Neuron (in vitro differentiated cells): ENCODE data around the gene ASAP2.

Experiments used
- H2AFZ ChIP-seq: one replicate; pipeline ENCODE4 v1.6.1; 2013; ENCODE audit warnings: low read depth, mild to moderate bottlenecking, inconsistent platforms, low read length, moderate library complexity
- H3K27me3 ChIP-seq: one replicate; pipeline ENCODE4 v1.6.1; 2013; ENCODE audit warnings: low read length; ENCODE audit not compliant: insufficient read depth
- H3K36me3 ChIP-seq: one replicate; pipeline ENCODE4 v1.6.1; 2013; ENCODE audit warnings: low read length; ENCODE audit not compliant: insufficient read depth
- H3K4me1 ChIP-seq: one replicate; pipeline ENCODE4 v1.6.1; 2013; ENCODE audit warnings: low read length; ENCODE audit not compliant: insufficient read depth
- H3K4me3 ChIP-seq: 2 replicates; pipeline ENCODE4 v1.5.1; 2013; ENCODE audit warnings: mild to moderate bottlenecking, low read length, moderate library complexity
- H3K9me3 ChIP-seq: one replicate; pipeline ENCODE4 v1.6.1; 2013; ENCODE audit warnings: low read length

Gene ASAP2

GRCh38 chr2:9286554-9287399 lies 80.2 kb downstream of the ASAP2 start:
- peaks cover 30% of the 10 kb centered on the region for H3K36me3 ChIP-seq
- H2AFZ ChIP-seq: no peak overlapping the region
- H3K9me3 ChIP-seq: peaks cover 4% of the 10 kb centered on the region
- no peak overlapping the region for H3K4me3 ChIP-seq
- H3K4me1 ChIP-seq: no peaks in the 10 kb centered on the region
- no peaks in the 10 kb centered on the region for H3K27me3 ChIP-seq

GRCh38 chr2:9287400-9288045 lies 80.9 kb downstream of the ASAP2 start:
- H3K4me1 ChIP-seq: no peaks in the 10 kb centered on the region

GRCh38 chr2:9288233-9288632 lies 81.6 kb downstream of the ASAP2 start:
- peaks cover 24% of the 10 kb centered on the region for H3K36me3 ChIP-seq
- peaks cover 4% of the 10 kb centered on the region for H3K9me3 ChIP-seq
- H3K4me1 ChIP-seq: no peaks in the 10 kb centered on the region
- H3K27me3 ChIP-seq: no peaks in the 10 kb centered on the region
- H2AFZ ChIP-seq: no peak overlapping the region
- H3K4me3 ChIP-seq: no peak overlapping the region

More at GRCh38 chr2:9287400-9288045, 80.9 kb downstream of the ASAP2 start:
- Histone ChIP-seq H3K36me3 (peaks cover 26% of the 10 kb centered on the region), H3K4me3 (no peak overlapping the region), H3K27me3 (no peaks in the 10 kb centered on the region), H3K9me3 (peaks cover 4% of the 10 kb centered on the region), H2AFZ (no peak overlapping the region)

- Histone ChIP-seq H3K9me3 (peaks cover 3% of the 10 kb centered on the region), H3K4me3 (no peak overlapping the region), H3K36me3 (peaks cover 20% of the 10 kb centered on the region), H2AFZ (no peak overlapping the region), H3K27me3 (no peaks in the 10 kb centered on the region), H3K4me1 (no peaks in the 10 kb centered on the region)
These were observed 82.2 kb downstream of the ASAP2 start for GRCh38 chr2:9288681-9289338.

- Histone ChIP-seq H3K4me3 (no peak overlapping the region), H3K9me3 (peaks cover 3% of the 10 kb centered on the region), H3K36me3 (peaks cover 17% of the 10 kb centered on the region), H2AFZ (no peak overlapping the region), H3K27me3 (no peaks in the 10 kb centered on the region), H3K4me1 (no peaks in the 10 kb centered on the region)
These were observed 84.7 kb downstream of the ASAP2 start for GRCh38 chr2:9291331-9291730.

GRCh38 chr2:9291866-9292265 lies 85.3 kb downstream of the ASAP2 start:
- no peaks in the 10 kb centered on the region for H3K4me1 ChIP-seq
- peaks cover 3% of the 10 kb centered on the region for H3K9me3 ChIP-seq
- no peaks in the 10 kb centered on the region for H3K27me3 ChIP-seq
- peaks cover 17% of the 10 kb centered on the region for H3K36me3 ChIP-seq
- no peak overlapping the region for H2AFZ ChIP-seq
- H3K4me3 ChIP-seq: no peak overlapping the region

GRCh38 chr2:9292426-9292825 lies 85.8 kb downstream of the ASAP2 start:
- no peak overlapping the region for H3K4me3 ChIP-seq
- no peaks in the 10 kb centered on the region for H3K9me3 ChIP-seq
- peaks cover 16% of the 10 kb centered on the region for H3K36me3 ChIP-seq
- H3K4me1 ChIP-seq: no peaks in the 10 kb centered on the region
- no peaks in the 10 kb centered on the region for H3K27me3 ChIP-seq
- no peak overlapping the region for H2AFZ ChIP-seq

GRCh38 chr2:9294764-9295163 lies 88.2 kb downstream of the ASAP2 start:
- Histone ChIP-seq H3K36me3 (peaks cover 22% of the 10 kb centered on the region), H3K27me3 (no peaks in the 10 kb centered on the region), H3K4me1 (no peaks in the 10 kb centered on the region), H3K4me3 (no peak overlapping the region), H2AFZ (no peak overlapping the region), H3K9me3 (no peaks in the 10 kb centered on the region)

- Histone ChIP-seq H2AFZ (no peak overlapping the region), H3K36me3 (peaks cover 33% of the 10 kb centered on the region), H3K27me3 (no peaks in the 10 kb centered on the region), H3K4me3 (no peak overlapping the region), H3K9me3 (no peaks in the 10 kb centered on the region), H3K4me1 (no peaks in the 10 kb centered on the region)
These were observed 89.9 kb downstream of the ASAP2 start for GRCh38 chr2:9296559-9296958.

GRCh38 chr2:9297156-9297555 lies 90.5 kb downstream of the ASAP2 start:
- H3K36me3 ChIP-seq: peaks cover 33% of the 10 kb centered on the region

GRCh38 chr2:9297807-9298206 lies 91.2 kb downstream of the ASAP2 start:
- Histone ChIP-seq H3K4me3 (no peak overlapping the region), H3K27me3 (no peaks in the 10 kb centered on the region), H3K9me3 (no peaks in the 10 kb centered on the region), H2AFZ (no peak overlapping the region), H3K4me1 (no peaks in the 10 kb centered on the region), H3K36me3 (peaks cover 33% of the 10 kb centered on the region)

More at GRCh38 chr2:9297156-9297555, 90.5 kb downstream of the ASAP2 start:
- Histone ChIP-seq H3K4me1 (no peaks in the 10 kb centered on the region), H2AFZ (no peak overlapping the region), H3K4me3 (no peak overlapping the region), H3K27me3 (no peaks in the 10 kb centered on the region), H3K9me3 (no peaks in the 10 kb centered on the region)

GRCh38 chr2:9298583-9298982 lies 92.0 kb downstream of the ASAP2 start:
- no peaks in the 10 kb centered on the region for H3K27me3 ChIP-seq
- no peaks in the 10 kb centered on the region for H3K4me1 ChIP-seq
- H3K36me3 ChIP-seq: peaks cover 34% of the 10 kb centered on the region
- H3K9me3 ChIP-seq: no peaks in the 10 kb centered on the region
- no peak overlapping the region for H2AFZ ChIP-seq
- H3K4me3 ChIP-seq: no peak overlapping the region
